ENCODE data around the gene NUP205. TPM values are rescaled to one million over a fixed set of nuclear protein-coding genes. Genes with fewer than 3 reads are reported as not detected.

Gene NUP205
- total and polyA plus RNA-seq, 2 of the 13 experiments (the other 11 are each of a cell fraction or from before 2014, with no cell fraction given), result 46.2 to 87.2 TPM

- no peak for TF ChIP-seq PREB (CRISPR knock-in tag; IDR thresholded peaks at IDR 0.05)
- no peak for TF ChIP-seq TP53 (CRISPR knock-in tag; conservative IDR thresholded peaks at IDR 0.05)
- TF ChIP-seq TARDBP (CRISPR knock-in tag; IDR thresholded peaks at IDR 0.05), result no peak
- no peak for TF ChIP-seq GATA4 (IDR thresholded peaks at IDR 0.05; ENCODE audit: borderline replicate concordance, low read depth)
- TF ChIP-seq ZBTB4 (CRISPR knock-in tag; IDR thresholded peaks at IDR 0.05; ENCODE audit: borderline replicate concordance), result no peak
- TF ChIP-seq TEAD3 (CRISPR knock-in tag; optimal IDR thresholded peaks at IDR 0.05; ENCODE audit: borderline replicate concordance), result peak; percentile 51
- TF ChIP-seq GFI1 (CRISPR knock-in tag; IDR thresholded peaks at IDR 0.05; ENCODE audit: borderline replicate concordance), result no peak
- no peak for TF ChIP-seq ZNF430 (CRISPR knock-in tag; IDR thresholded peaks at IDR 0.05)
- TF ChIP-seq PBX3 (CRISPR knock-in tag; IDR thresholded peaks at IDR 0.05; ENCODE audit: borderline replicate concordance), result no peak
- TF ChIP-seq ZNF431 (CRISPR knock-in tag; IDR thresholded peaks at IDR 0.05; ENCODE audit: borderline replicate concordance, low read depth), result no peak
- TF ChIP-seq ZNF276 (CRISPR knock-in tag; IDR thresholded peaks at IDR 0.05; ENCODE audit: low read depth), result no peak
- no peak for TF ChIP-seq RBM39 (IDR thresholded peaks at IDR 0.05; ENCODE audit: low read depth, low read length, poor library complexity, severe bottlenecking)
- no peak for TF ChIP-seq TRIM24 (CRISPR knock-in tag; IDR thresholded peaks at IDR 0.05)
- TF ChIP-seq REST (IDR thresholded peaks at IDR 0.05; ENCODE audit: borderline replicate concordance in 1 of 2, low read depth in 1 of 2, low read length in 2 of 2), result no peak
- no peak for TF ChIP-seq ZFX (CRISPR knock-in tag; IDR thresholded peaks at IDR 0.05; ENCODE audit: low read depth)
- no peak for TF ChIP-seq ZNF234 (CRISPR knock-in tag; conservative IDR thresholded peaks at IDR 0.05)
- TF ChIP-seq ADNP (CRISPR knock-in tag; IDR thresholded peaks at IDR 0.05), result no peak
- no peak for TF ChIP-seq SNAPC2 (CRISPR knock-in tag; IDR thresholded peaks at IDR 0.05)
These were observed 45.4 kb upstream of the NUP205 start (continued) for GRCh38 chr7:135512135-135512887.

Measured in HepG2 (cell line).